Brain microvascular endothelial cell (primary cell): ENCODE measurements around the gene ARHGAP15.

ENCODE experiments used
- DNase-seq: peaks from one replicate; pipeline ENCODE4 v3.0.0-alpha.2; 2020
- H3K27ac ChIP-seq: fragments of 250-450 bp; sonication (Bioruptor Pico); 2 replicates; pipeline ENCODE4 v1.5.1; 2020; ENCODE audit warnings: mild to moderate bottlenecking, moderate library complexity
- H3K27me3 ChIP-seq: fragments of 250-450 bp; sonication (Bioruptor Pico); replicated peaks from 2 replicates; pipeline ENCODE4 v1.5.1; 2020; ENCODE audit warnings: mild to moderate bottlenecking
- H3K36me3 ChIP-seq: fragments of 250-450 bp; sonication (Bioruptor Pico); replicated peaks from 2 replicates; pipeline ENCODE4 v1.5.1; 2020; ENCODE audit warnings: mild to moderate bottlenecking
- H3K4me3 ChIP-seq: 2 replicates; pipeline ENCODE4 v1.5.1; 2011; ENCODE audit warnings: low read depth, mild to moderate bottlenecking, control low read depth, low read length, moderate library complexity
- in situ Hi-C: cut with HindIII; loops from 2 replicates; pipeline ENCODE4 v1.10.0; 2017; ENCODE audit warnings: low sequenced_read_pairs, low pct_ligation_motif_present
- TF ChIP-seq, protein P1 (sequence below): IDR thresholded peaks from 2 replicates; pipeline ENCODE4 v1.5.1; 2011; ENCODE audit warnings: low read depth, mild to moderate bottlenecking, moderate library complexity, low read length, control low read depth, inconsistent platforms; ENCODE audit errors: missing control alignments

ARHGAP15 gene

DNA sequence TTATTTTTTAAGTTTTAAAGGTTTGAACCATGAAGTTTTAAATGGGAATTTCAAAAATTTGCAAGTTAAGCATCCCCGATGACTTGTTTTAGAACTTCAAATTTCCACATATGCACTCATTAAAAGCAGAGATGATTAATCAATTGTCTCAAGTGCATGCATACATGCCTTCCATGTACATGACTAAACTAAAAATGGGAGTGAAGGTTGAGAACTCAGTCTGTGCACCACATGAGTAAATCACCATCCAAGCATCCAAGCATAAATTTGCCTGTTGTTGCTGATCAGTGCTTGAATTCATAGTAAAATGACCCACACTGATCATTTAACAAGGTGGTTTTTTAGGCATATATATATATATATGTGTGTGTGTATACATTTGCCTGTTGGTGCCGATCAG, 249.8 kb downstream of the ARHGAP15 start:
- no peaks in the 10 kb centered on the region for H3K36me3 ChIP-seq
- no peak overlapping the region for H3K4me3 ChIP-seq
- in situ Hi-C loops: no loop called here
- no peak overlapping the region for H3K27ac ChIP-seq
- no peaks in the 10 kb centered on the region for H3K27me3 ChIP-seq
- no peak for DNase-seq
- TF ChIP-seq, protein P1, sequence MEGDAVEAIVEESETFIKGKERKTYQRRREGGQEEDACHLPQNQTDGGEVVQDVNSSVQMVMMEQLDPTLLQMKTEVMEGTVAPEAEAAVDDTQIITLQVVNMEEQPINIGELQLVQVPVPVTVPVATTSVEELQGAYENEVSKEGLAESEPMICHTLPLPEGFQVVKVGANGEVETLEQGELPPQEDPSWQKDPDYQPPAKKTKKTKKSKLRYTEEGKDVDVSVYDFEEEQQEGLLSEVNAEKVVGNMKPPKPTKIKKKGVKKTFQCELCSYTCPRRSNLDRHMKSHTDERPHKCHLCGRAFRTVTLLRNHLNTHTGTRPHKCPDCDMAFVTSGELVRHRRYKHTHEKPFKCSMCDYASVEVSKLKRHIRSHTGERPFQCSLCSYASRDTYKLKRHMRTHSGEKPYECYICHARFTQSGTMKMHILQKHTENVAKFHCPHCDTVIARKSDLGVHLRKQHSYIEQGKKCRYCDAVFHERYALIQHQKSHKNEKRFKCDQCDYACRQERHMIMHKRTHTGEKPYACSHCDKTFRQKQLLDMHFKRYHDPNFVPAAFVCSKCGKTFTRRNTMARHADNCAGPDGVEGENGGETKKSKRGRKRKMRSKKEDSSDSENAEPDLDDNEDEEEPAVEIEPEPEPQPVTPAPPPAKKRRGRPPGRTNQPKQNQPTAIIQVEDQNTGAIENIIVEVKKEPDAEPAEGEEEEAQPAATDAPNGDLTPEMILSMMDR: no peak

DNA sequence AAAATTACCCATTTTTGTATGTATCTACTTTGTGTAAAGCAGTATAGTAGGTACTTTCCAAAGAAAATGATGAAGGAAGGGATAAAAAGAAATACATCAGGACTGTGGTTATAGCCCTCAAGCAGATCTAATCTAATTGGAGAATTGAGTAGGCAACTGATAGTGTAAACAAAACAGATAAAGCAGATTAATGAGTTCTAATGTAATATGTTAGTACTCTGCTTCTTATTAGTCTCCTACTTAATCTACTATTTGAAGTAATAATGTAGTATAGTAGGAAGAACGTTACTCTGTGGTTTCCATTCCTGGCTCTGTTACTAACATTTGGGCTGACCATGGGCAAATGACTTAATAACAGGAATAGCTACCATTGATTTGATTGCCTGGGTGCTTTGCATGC, 250.7 kb downstream of the ARHGAP15 start:
- Histone ChIP-seq H3K27ac (no peak overlapping the region), H3K4me3 (no peak overlapping the region), H3K36me3 (no peaks in the 10 kb centered on the region), H3K27me3 (no peaks in the 10 kb centered on the region)
- TF ChIP-seq, protein P1: no peak
- DNase-seq: no peak
- in situ Hi-C loops: no loop called here

DNA sequence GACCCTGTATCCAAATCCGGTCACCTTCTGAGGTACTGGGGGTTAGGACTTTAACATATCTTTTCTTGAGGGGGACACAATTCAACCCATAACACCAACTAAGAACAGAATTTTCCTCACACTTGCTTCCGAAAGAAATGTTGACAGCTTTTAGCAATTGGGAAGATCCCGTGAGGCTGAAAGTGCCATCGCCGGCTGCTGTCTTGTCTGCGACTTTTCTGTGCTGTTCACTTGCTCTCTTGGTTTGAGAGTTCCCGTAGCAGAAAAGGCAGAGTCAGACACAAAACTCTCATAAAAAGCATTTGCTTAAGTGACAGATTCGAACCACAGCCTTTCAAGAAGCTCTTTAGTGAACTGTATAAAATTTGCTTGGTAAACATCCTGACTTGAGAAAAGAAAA, 253.4 kb downstream of the ARHGAP15 start:
- no peak overlapping the region for H3K27ac ChIP-seq
- no peaks in the 10 kb centered on the region for H3K27me3 ChIP-seq

DNA sequence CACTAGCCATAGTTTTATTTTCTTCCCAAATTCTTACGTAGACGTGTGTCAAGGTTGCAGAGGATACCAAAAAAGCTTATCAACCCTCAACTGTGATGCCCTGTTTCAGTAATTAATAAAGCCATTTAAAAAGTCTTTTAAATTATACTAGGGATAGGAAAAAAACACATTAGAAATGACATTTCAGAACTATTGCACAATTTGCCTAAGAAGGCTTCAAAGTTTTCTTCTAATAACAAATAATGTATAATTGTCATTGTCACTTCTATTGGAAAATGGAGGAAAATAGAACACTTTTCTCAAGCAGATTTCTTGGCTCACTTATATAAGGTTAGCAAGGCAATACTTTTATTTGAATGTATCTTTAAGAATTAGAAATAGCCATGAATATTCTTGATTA, 253.8 kb downstream of the ARHGAP15 start:
- Histone ChIP-seq H3K36me3 (no peaks in the 10 kb centered on the region), H3K4me3 (no peak overlapping the region), H3K27me3 (no peaks in the 10 kb centered on the region), H3K27ac (no peak overlapping the region)
- DNase-seq: no peak
- in situ Hi-C loops: no loop called here
- TF ChIP-seq, protein P1: no peak

More for the DNA sequence above, 253.4 kb downstream of the ARHGAP15 start:
- TF ChIP-seq, protein P1: no peak
- in situ Hi-C loops: no loop called here
- Histone ChIP-seq H3K4me3 (no peak overlapping the region), H3K36me3 (no peaks in the 10 kb centered on the region)
- DNase-seq: no peak

DNA sequence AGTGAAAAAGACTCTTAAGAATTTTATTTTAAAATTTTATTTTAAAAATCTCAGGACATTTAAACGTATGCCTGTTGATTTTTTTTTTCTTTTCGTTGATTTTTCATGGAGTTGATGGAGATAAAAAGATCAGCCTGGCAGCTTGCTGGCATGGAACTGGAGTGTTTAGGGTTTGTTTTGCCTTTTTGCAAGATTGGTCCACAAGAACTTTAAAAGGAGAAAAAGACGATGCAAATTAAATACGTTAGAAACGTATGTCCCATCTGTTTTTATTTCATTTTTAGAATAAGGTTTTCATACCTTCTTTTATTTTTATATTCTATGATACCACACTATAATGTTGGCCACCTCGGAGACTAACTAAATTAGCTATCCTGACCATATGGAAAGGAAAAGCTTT, 254.9 kb downstream of the ARHGAP15 start:
- in situ Hi-C loops: no loop called here
- H3K27ac ChIP-seq: no peak overlapping the region

DNA sequence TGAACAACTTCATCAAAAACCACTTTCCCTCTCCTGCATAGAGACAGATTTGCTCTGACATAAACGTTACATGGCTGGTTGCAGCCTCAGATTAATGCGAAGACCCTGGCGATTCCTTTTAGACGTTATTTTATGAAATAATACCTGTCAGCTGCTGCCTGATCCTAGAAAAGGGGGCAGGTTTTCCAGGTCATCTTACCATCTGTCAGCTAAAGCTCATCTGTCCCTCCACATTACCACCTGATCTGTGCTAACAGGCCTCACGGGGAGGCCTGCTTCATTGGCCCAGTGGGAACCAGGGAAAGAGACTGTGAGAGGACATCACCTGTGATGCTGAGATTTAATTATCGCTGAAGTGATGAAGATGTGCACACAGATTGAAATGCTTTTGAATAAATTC, 261.0 kb downstream of the ARHGAP15 start:
- Histone ChIP-seq H3K4me3 (no peak overlapping the region), H3K27me3 (no peaks in the 10 kb centered on the region), H3K27ac (no peak overlapping the region), H3K36me3 (no peaks in the 10 kb centered on the region)
- no peak for DNase-seq
- in situ Hi-C loops: no loop called here
- TF ChIP-seq, protein P1: no peak

More for the DNA sequence above, 254.9 kb downstream of the ARHGAP15 start:
- DNase-seq: no peak
- TF ChIP-seq, protein P1: no peak
- H3K36me3 ChIP-seq: no peaks in the 10 kb centered on the region
- H3K4me3 ChIP-seq: no peak overlapping the region
- no peaks in the 10 kb centered on the region for H3K27me3 ChIP-seq
